GM23248 (cell line): ENCODE results near the gene TMEM43.

ENCODE experiments used
- EZH2 ChIP-seq: fragments of 200-600 bp; sonication (generic); IDR thresholded peaks from 2 replicates; pipeline ENCODE4 v1.6.1; 2018; ENCODE audit warnings: antibody characterized with exemption, mild to moderate bottlenecking; ENCODE audit not compliant: insufficient read depth, poor library complexity, severe bottlenecking
- EZH2phosphoT487 ChIP-seq: fragments of 200-600 bp; sonication (generic); IDR thresholded peaks from 2 replicates; pipeline ENCODE4 v1.6.1; 2018; ENCODE audit warnings: antibody characterized with exemption, moderate library complexity, mild to moderate bottlenecking, low read depth; ENCODE audit not compliant: insufficient read depth

GRCh38 chr3:14141602-14142341 is 16.9 kb downstream of the TMEM43 start:
- TF ChIP-seq EZH2 (no peak), EZH2phosphoT487 (no peak)
